HG02642 (cell line): Measurements from ENCODE around the gene ALOX12.

Experiments
- ATAC-seq: cut with Tn5 transposase; IDR thresholded peaks from one replicate; pipeline ENCODE4 v1.9.1; 2021; ENCODE audit warnings: mild to moderate bottlenecking; ENCODE audit not compliant: unreplicated experiment, poor library complexity

Gene ALOX12

GRCh38 chr17:7019839-7020519 is 24.1 kb downstream of the ALOX12 start:
- no peak for ATAC-seq

GRCh38 chr17:7020894-7021664 is 25.2 kb downstream of the ALOX12 start:
- ATAC-seq = no peak

GRCh38 chr17:7021993-7022778 is 26.3 kb downstream of the ALOX12 start:
- ATAC-seq = peak; percentile 78

- ATAC-seq = no peak
Measured at GRCh38 chr17:7022781-7023571, 27.1 kb downstream of the ALOX12 start, which contains the start of gene BCL6B. BCL6B (plus strand) TSS chr17:7023050; CDS start chr17:7023672, 622 bp downstream.

- no peak for ATAC-seq
Measured at GRCh38 chr17:7023576-7024401, 27.9 kb downstream of the ALOX12 start.

DNA sequence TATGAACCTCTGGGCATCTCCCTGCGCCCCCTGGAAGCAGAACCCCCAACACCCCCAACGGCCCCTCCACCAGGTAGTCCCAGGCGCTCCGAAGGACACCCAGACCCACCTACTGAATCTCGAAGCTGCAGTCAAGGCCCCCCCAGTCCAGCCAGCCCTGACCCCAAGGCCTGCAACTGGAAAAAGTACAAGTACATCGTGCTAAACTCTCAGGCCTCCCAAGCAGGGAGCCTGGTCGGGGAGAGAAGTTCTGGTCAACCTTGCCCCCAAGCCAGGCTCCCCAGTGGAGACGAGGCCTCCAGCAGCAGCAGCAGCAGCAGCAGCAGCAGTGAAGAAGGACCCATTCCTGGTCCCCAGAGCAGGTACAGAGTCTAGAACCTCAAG is 28.5 kb downstream of the ALOX12 start:
- ATAC-seq = no peak

GRCh38 chr17:7025245-7025644 is 29.4 kb downstream of the ALOX12 start:
- ATAC-seq = no peak

DNA sequence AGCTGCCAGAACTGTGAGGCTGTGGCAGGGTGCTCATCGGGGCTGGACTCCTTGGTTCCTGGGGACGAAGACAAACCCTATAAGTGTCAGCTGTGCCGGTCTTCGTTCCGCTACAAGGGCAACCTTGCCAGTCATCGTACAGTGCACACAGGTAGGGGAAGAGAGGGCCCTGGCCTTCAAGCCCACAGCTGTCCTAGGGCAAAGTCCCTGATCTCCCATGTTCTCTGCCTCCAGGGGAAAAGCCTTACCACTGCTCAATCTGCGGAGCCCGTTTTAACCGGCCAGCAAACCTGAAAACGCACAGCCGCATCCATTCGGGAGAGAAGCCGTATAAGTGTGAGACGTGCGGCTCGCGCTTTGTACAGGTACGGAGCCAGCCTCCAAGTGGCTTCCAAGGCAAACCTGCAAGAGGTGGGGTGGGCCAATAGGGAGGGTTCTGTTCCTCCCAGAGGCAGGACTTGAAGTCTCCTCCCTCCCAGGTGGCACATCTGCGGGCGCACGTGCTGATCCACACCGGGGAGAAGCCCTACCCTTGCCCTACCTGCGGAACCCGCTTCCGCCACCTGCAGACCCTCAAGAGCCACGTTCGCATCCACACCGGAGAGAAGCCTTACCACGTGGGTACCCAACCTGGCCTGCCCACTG is 30.7 kb downstream of the ALOX12 start:
- ATAC-seq = no peak

DNA sequence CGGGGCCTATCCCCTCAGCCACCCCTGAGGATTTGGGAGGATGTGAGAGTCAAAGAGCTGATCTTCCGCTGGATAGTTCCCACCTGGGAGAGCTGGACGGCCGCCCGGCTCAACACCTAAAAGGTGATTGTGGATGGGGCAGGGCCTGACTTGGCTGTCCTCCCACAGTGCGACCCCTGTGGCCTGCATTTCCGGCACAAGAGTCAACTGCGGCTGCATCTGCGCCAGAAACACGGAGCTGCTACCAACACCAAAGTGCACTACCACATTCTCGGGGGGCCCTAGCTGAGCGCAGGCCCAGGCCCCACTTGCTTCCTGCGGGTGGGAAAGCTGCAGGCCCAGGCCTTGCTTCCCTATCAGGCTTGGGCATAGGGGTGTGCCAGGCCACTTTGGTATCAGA is 31.5 kb downstream of the ALOX12 start:
- ATAC-seq = no peak

DNA sequence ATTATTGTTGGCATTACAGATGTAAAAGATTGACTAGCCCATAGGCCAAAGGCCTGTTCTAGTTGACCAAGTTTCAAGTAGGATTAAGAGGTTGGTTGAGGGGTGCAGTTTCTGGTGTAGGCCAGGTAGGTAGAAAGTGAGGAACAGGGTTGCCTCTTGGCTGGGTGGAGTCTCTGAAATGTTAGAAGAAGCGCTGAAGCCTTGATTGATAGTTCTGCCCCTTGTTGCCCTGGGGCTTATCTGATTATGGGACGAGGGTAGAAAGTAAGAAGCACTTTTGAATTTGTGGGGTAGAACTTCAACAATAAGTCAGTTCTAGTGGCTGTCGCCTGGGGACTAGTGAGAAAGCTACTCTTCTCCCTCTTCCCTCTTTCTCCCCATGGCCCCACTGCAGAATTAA is 33.2 kb downstream of the ALOX12 start:
- no peak for ATAC-seq

DNA sequence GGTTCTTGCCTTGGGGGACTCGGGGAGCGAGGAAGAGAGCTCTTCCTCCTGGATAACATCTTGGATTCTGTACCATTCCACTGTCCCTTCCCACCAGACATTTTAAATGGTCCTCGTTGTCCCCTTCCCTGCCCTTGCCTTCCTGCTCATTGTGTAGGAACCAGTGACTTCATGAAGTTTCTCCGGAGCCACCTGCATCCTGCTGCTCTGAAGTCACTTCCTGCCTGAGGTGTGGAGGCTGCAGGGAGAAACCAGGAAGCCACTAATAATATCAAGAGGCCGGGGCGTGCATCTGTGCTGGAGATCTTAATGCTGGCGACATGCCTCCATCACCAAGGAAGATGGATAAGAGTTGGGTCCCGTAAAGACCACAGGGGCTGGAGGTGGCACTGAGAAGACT is 33.8 kb downstream of the ALOX12 start:
- no peak for ATAC-seq

GRCh38 chr17:7034955-7035590 is 39.2 kb downstream of the ALOX12 start:
- peak; percentile 2 for ATAC-seq

DNA sequence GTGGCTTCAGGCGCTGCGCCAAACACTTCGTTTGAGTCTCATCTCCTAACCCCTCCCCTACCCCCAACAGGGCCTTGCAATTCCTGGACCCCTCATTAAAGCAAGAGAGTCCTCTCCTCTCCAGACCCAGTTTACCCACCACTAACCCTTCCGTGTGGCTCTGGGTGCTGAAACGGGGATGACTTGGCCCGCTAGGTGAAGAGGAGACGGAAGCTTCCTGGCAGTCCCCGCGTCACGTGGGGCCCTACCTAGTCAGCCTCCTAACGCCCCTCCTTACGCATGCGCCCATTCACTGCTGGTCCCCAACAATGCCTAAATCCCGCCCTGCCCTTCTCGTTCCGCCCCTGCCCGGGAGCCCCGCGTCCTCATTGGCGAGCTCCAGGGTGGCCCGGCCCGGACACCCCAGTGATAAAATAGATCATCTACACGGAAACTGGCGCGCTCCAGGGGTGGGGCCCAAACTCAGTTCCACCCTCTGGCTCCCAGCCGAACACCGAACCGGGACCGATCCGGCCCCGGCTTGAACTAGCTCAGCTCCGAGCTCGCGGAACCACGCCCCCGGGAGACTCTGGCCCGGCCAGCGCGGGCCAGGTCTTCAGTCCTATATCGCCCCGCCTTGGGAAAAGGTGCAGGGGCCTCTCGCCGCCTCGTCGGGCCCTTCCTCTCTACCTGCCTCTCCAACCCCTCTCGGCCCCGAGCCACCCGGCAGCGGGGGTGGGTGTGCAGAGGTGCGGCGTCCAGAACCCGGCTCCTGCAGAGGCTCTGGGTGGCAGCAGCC is 39.9 kb downstream of the ALOX12 start, which contains the start of gene SLC16A13:
Gene SLC16A13 (plus strand): TSS at position 425 of the 778 bp plus-strand sequence. CDS start 368 bp downstream, outside the sequence.
- peak; percentile 92 for ATAC-seq

DNA sequence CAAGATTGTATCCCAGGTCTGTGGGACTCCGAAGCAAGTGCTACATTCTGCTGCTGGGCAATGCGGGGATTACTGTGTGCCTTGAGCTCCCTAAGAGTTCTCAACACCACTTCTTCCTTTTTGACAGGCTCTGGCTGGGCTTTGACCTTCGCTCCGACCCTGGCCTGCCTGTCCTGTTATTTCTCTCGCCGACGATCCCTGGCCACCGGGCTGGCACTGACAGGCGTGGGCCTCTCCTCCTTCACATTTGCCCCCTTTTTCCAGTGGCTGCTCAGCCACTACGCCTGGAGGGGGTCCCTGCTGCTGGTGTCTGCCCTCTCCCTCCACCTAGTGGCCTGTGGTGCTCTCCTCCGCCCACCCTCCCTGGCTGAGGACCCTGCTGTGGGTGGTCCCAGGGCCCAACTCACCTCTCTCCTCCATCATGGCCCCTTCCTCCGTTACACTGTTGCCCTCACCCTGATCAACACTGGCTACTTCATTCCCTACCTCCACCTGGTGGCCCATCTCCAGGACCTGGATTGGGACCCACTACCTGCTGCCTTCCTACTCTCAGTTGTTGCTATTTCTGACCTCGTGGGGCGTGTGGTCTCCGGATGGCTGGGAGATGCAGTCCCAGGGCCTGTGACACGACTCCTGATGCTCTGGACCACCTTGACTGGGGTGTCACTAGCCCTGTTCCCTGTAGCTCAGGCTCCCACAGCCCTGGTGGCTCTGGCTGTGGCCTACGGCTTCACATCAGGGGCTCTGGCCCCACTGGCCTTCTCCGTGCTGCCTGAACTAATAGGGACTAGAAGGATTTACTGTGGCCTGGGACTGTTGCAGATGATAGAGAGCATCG is 42.4 kb downstream of the ALOX12 start:
- ATAC-seq = no peak

GRCh38 chr17:7039832-7040231 is 44.0 kb downstream of the ALOX12 start:
- no peak for ATAC-seq

GRCh38 chr17:7041607-7042500 is 46.0 kb downstream of the ALOX12 start:
- ATAC-seq = no peak
